Heart right ventricle (tissue), 16 donors: ENCODE measurements around the gene CDKAL1. TPM values are rescaled to one million over a fixed set of nuclear protein-coding genes. Genes with fewer than 3 reads are reported as not detected.
A peak's percentile ranks its signal among the peaks of the same experiment; 100 is the strongest.

Experiments used
- ATAC-seq, 8 donors: fragments of 200-7000 bp; cut with Tn5 transposase; one replicate each; pipeline ENCODE4 v1.9.1; 2020; ENCODE audit warnings: mild to moderate bottlenecking in 8 of 8, moderate library complexity in 8 of 8, moderate number of reproducible peaks in 1 of 8
- DNase-seq, 2 donors: peaks; one replicate each; pipeline ENCODE4 v3.0.0-alpha.2; 2020
- H3K27ac ChIP-seq, 10 donors: fragments of 200-600 bp; sonication (generic) in 2 of 10; one replicate each; pipeline versions ENCODE4 v1.5.0 to v1.8.0; 2020 to 2022; ENCODE audit warnings: mild to moderate bottlenecking in 3 of 10
- H3K27me3 ChIP-seq, 7 donors: fragments of 200-600 bp; one replicate each; pipeline ENCODE4 v1.8.0; 2021 to 2022; ENCODE audit warnings: mild to moderate bottlenecking in 2 of 7
- H3K36me3 ChIP-seq, 9 donors: fragments of 200-600 bp; sonication (generic) in 1 of 9; one replicate each; pipeline versions ENCODE4 v1.5.0 to v1.8.0; 2020 to 2022; ENCODE audit warnings: mild to moderate bottlenecking in 2 of 9
- H3K4me1 ChIP-seq, 9 donors: fragments of 200-600 bp; sonication (generic) in 1 of 9; one replicate each; pipeline versions ENCODE4 v1.5.0 to v1.8.0; 2020 to 2022; ENCODE audit warnings: mild to moderate bottlenecking in 4 of 9
- H3K4me3 ChIP-seq, 10 donors: fragments of 200-600 bp; sonication (generic) in 2 of 10; one replicate each; pipeline versions ENCODE4 v1.5.0 to v1.8.0; 2020 to 2022; ENCODE audit warnings: mild to moderate bottlenecking in 7 of 10, moderate library complexity in 2 of 10
- H3K9me3 ChIP-seq, 11 donors: fragments of 200-600 bp in 10 of 11; sonication (generic) in 2 of 11; one replicate each; pipeline versions ENCODE4 v1.5.0 to v1.8.0; 2013 to 2022; ENCODE audit warnings: mild to moderate bottlenecking in 2 of 11, control low read depth in 1 of 11, moderate library complexity in 1 of 11
- WGBS, 2 donors: extraction: QIAGEN DNeasy Blood & Tissue Kit; methylation state at CpG; one replicate each; pipeline ENCODE4 v1.1.7; 2013; ENCODE audit warnings: inconsistent platforms in 1 of 2; 5-methylcytosine and 5-hydroxymethylcytosine counted together
- intact Hi-C, 10 donors: fragments of 100-400 bp; cut with DNase I; formaldehyde crosslinking; loops; one replicate each; pipeline versions ENCODE4 v1.11.1 to v1.14.2; 2022
- polyA plus RNA-seq, 2 donors: library from polyadenylated mRNA; stranded (reverse); fragments of 200-250 nt; gene quantifications; one replicate each; pipeline ENCODE4 v1.2.3, GENCODE V29; 2013
- total RNA-seq, 10 donors: library from RNA; stranded (reverse); fragmentation: NEBNext Ultra II Directional in 3 of 10; extraction: Animal tissue kit (Norgen Biotek cat#: 25700) in 3 of 10; gene quantifications; one replicate each; pipeline versions ENCODE4 v1.2.1 to v1.2.4, GENCODE V29; 2021 to 2023
- TF ChIP-seq, protein P1 (sequence below), 9 donors: fragments of 200-600 bp; sonication (generic) in 2 of 9; IDR thresholded peaks; one replicate each; pipeline versions ENCODE4 v1.5.0 to v1.8.0; 2021 to 2022; ENCODE audit warnings: antibody characterized with exemption in 9 of 9, mild to moderate bottlenecking in 5 of 9, moderate library complexity in 1 of 9
- donor health status: Arrhythmogenic right ventricular cardiomyopathy.
- donor health status: ischemic (EF 13 %, LVEDD 7.1; RV severe dilation, severe dysfunction).
- donor health status: healthy with polysubstance abuse.
- donor health status: DM: no; HTN: yes; CAD: no.
- donor health status: DM: no; HTN: no; CAD: no.
- donor health status: ischemic (EF 25% LVEDD 6.9; RV normal size, moderate dysfunction).
- donor health status: ischemic (EF 25% LVEDD 5.7; RV mildly dilated, moderate dysfunction).
- donor health status: healthy.
- donor health status: DM: yes; HTN: yes; CAD: no.
- donor health status: Ischemic cardiomyopathy.
- donor health status: ischemic (EF 35%, LVEDD 5.7; RV mildly dilated, moderate dysfunction).
- donor health status: nonischemic (EF 11% LVEDD 7.7; RV severe dilation, severe dysfunction).
- donor health status: DM: yes; HTN: yes; CAD: no.
- donor health status: PGD.
- donor health status: ischemic (EF 29% LVEDD 5.4; RV normal size, mild dysfunction).
- donor health status: nonischemic (EF 23%, LVEDD 6.1; RV moderate dilation, normal function).

Gene CDKAL1
- total and polyA plus RNA-seq, 12 donors: 3.2 to 14.0 (median 10.6) TPM

DNA sequence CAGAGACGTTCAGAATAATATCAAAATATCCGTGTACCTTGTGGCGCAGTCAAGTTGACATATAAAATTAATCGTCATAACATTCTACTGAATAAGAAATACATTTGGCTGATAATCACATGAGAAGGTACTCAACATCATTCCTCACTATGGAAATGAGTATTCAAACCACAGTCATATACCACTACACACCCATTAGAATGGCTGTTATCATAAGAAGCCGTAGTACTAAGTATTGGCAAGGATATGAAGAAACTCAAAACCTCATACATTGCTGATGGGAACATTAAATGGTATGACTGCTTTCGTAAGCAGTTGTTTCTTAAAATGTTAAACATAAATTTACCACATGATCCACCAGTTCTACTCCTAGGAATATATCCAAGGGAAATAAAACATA, 244.7 kb downstream of the CDKAL1 start:
- Histone ChIP-seq H3K27ac (no peak overlapping the region), H3K4me1 (no peaks in the 10 kb centered on the region), H3K4me3 (no peak overlapping the region), H3K36me3 (peaks cover 0 to 21% (median 0%) of the 10 kb centered on the region in 9 donors), H3K9me3 (no peaks in the 10 kb centered on the region), H3K27me3 (no peaks in the 10 kb centered on the region)
- DNase-seq: no peak
- TF ChIP-seq, protein P1, sequence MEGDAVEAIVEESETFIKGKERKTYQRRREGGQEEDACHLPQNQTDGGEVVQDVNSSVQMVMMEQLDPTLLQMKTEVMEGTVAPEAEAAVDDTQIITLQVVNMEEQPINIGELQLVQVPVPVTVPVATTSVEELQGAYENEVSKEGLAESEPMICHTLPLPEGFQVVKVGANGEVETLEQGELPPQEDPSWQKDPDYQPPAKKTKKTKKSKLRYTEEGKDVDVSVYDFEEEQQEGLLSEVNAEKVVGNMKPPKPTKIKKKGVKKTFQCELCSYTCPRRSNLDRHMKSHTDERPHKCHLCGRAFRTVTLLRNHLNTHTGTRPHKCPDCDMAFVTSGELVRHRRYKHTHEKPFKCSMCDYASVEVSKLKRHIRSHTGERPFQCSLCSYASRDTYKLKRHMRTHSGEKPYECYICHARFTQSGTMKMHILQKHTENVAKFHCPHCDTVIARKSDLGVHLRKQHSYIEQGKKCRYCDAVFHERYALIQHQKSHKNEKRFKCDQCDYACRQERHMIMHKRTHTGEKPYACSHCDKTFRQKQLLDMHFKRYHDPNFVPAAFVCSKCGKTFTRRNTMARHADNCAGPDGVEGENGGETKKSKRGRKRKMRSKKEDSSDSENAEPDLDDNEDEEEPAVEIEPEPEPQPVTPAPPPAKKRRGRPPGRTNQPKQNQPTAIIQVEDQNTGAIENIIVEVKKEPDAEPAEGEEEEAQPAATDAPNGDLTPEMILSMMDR (IDR thresholded peaks at IDR 0.05): no peak
- 94 to 98% methylated on average over 6 of the region's 6 CpGs for WGBS, 2 donors
- ATAC-seq: no peak
- intact Hi-C loops: loop anchor here in 1 of 10 donors (10.0 kb wide), 1 partner anchor 806 kb away; no protein-coding TSS in a partner anchor

DNA sequence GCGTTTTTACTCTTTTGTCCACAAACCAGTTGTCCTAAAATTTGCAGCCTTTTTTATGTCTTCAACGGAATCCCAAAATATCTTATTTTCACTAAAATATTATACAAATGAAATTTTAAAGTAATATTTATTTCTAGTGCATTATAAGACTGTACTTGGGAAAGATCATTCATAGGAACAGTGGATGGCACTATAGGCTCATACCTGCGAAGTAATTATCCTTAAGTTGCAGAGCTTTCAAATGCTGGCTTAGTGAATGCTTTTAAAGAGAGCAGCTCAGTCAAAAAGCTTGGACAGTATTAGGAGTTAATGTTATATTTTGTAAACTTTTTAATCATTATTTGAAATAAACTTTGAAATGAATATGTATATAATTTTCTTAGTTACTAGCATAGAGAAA, 254.9 kb downstream of the CDKAL1 start:
- intact Hi-C loops: loop anchor here in 3 of 10 donors (2.0 to 10.0 kb wide), 3 partner anchors 796 to 800 kb away; no protein-coding TSS in a partner anchor

DNA sequence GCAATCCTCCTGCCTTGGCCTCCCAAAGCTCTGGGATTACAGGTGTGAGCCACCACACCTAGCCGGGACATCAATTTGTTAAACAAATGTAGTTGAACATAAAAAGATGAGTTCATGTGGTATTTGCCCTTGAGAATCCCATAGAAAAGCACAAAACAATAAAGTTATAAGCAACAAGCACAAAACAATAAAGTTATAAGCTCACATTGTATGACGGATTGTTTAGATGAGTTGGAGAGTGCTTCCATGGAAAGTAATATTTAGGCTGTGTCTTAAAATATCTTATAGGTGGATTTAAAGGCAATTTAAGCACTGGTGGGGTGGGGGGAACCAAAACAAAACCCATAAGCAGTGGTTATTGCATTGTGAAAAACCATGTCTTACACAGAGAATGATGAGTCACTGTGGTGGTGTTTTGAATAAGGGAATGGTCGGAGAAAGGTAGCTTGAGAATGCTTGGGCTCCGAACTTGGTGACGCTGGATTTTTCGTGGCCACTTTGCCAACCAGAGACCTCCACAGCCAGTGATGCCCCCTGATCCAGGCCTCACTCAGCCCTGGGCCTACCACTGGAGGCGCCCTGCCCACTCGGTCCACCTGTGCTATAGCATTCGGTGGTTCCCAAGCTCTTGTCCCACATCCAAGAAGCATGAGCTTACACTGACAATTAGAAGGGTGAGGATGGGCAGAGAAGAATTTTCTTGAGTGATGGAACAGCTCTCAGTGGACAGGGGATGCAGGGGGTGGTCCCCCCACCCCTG, 256.0 kb downstream of the CDKAL1 start:
- H3K36me3 ChIP-seq: no peaks in the 10 kb centered on the region
- 96 to 97% methylated on average over 9 of the region's 9 CpGs for WGBS, 2 donors

More for the DNA sequence above, 254.9 kb downstream of the CDKAL1 start:
- no peaks in the 10 kb centered on the region for H3K36me3 ChIP-seq
- DNase-seq (no peak), ATAC-seq (peak in 3 of 8 donors; percentile 46 to 75 (median 62))
- no peaks in the 10 kb centered on the region for H3K27me3 ChIP-seq
- H3K9me3 ChIP-seq: no peaks in the 10 kb centered on the region
- H3K4me3 ChIP-seq: no peak overlapping the region
- H3K4me1 ChIP-seq: peaks cover 0 to 8% (median 0%) of the 10 kb centered on the region in 9 donors
- TF ChIP-seq, protein P1 (IDR thresholded peaks at IDR 0.05): peak in 7 of 9 donors; percentile 9 to 55 (median 30)
- no peak overlapping the region for H3K27ac ChIP-seq
- WGBS, 2 donors: 90 to 91% methylated on average over 3 of the region's 3 CpGs

DNA sequence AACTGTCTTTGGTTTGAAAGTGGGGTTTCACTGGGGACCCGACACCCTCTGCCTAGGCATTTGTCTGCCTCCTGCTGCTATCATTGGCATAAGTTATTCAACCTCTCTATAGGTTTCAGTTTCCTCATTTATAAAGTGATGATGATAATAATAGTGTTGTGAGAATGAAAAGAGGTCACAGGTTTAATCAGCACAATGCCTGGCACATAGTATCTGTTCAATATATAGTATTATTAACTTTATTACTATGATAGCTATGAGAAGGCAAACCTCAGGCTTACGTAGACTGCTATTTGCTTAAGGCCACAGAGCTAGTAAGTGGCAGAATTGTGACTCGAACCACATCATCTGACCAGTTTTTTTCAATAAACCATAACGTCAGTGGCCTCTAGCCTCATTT, 256.8 kb downstream of the CDKAL1 start:
- 94 to 98% methylated on average over 4 of the region's 4 CpGs for WGBS, 2 donors
- Histone ChIP-seq H3K27me3 (no peaks in the 10 kb centered on the region), H3K27ac (no peak overlapping the region), H3K36me3 (no peaks in the 10 kb centered on the region), H3K9me3 (no peaks in the 10 kb centered on the region), H3K4me1 (peaks cover 0 to 8% (median 0%) of the 10 kb centered on the region in 9 donors), H3K4me3 (no peak overlapping the region)
- intact Hi-C loops: no loop called here
- TF ChIP-seq, protein P1 (IDR thresholded peaks at IDR 0.05): no peak
- DNase-seq: no peak
- no peak for ATAC-seq

More for the DNA sequence above, 256.0 kb downstream of the CDKAL1 start:
- intact Hi-C loops: no loop called here
- TF ChIP-seq, protein P1 (IDR thresholded peaks at IDR 0.05): no peak
- no peak overlapping the region for H3K27ac ChIP-seq
- no peak overlapping the region for H3K4me3 ChIP-seq
- no peak for ATAC-seq
- no peak for DNase-seq
- no peaks in the 10 kb centered on the region for H3K27me3 ChIP-seq
- no peaks in the 10 kb centered on the region for H3K9me3 ChIP-seq
- H3K4me1 ChIP-seq: peaks cover 0 to 8% (median 0%) of the 10 kb centered on the region in 9 donors
